22Rv1 (cell line): Measurements from ENCODE around the gene GMCL2.

ENCODE experiments used
- CTCF ChIP-seq: fragments of 450-650 bp; IDR thresholded peaks from 2 replicates; pipeline ENCODE4 v1.5.1; 2017; ENCODE audit warnings: mild to moderate bottlenecking
- ZFX ChIP-seq: fragments of 450-650 bp; IDR thresholded peaks from 2 replicates; pipeline ENCODE4 v1.6.1; 2017; ENCODE audit warnings: antibody characterized with exemption, borderline replicate concordance

DNA sequence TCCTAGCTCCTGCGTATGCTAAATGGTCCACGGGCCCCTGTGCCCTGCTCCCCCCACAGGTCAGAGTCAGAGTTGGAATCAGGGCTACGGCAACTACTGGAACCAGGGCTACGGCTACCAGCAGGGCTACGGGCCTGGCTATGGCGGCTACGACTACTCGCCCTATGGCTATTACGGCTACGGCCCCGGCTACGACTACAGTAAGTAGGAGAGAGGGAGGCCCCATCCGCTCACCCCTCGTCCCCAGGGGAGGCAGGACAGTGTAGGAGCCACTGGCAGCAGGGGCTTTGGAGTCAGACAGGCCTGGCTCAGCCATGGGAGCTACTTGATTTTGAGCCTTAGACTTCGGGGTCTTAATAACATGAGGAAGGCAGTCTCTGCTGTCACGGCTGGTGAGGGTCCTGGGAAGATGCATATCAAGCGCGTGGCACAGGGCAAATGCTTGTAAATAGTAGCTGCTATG lies 22.9 kb upstream of the GMCL2 start:
- TF ChIP-seq CTCF = no peak
- TF ChIP-seq ZFX = no peak
